GM19395 (cell line): ENCODE measurements around the gene LMCD1.

ENCODE experiments used
- ATAC-seq: cut with Tn5 transposase; IDR thresholded peaks from one replicate; pipeline ENCODE4 v1.9.1; 2021; ENCODE audit warnings: mild to moderate bottlenecking, moderate library complexity; ENCODE audit not compliant: unreplicated experiment

LMCD1 gene

DNA sequence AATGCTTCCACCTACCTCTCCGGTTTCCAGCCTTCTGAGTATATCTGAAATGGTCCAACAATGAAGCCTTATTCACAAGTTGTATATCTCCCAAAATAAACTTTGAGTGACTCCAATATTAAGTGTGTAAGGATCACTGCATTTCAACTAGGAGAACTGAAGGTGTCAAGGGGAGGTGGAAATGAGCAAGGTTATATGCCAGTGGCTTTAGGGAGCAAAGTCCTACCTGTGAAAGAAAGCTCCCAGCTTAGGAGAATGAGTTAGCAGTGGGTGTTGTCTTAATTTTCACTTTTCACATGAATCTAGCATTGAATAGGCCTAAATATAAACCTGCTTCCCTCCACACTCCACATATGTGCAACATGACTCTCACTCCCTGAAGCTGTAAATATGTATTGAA, 29.0 kb downstream of the LMCD1 start:
- no peak for ATAC-seq

DNA sequence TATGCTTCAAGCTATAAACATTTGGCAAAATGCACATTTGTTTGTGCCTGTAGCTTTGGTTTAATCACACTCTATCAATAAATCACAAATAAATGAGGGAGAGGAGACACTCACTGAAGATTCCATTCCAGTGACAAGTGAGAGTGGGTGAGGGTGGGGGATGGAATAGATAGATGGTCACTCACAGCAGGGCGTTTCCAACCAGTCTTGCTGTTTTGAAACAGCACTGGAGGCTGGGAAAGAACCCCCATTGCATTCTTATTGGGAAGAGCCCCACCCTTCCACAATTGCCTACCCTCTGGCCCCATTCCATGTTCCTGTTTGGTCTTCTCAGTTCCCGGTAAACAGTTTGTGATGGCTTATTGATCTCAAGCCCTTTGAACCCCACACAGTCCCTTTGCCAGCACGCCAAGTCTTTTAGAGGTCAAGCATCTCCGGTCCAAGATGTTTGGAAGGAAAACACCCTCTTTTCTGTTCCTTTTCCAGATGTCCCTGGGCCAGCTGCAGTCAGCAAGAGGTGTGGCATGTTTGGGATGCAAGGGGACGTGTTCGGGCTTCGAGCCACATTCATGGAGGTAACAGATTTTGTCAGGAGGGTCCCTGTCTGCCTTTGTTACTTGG, 30.7 kb downstream of the LMCD1 start:
- ATAC-seq, result no peak

DNA sequence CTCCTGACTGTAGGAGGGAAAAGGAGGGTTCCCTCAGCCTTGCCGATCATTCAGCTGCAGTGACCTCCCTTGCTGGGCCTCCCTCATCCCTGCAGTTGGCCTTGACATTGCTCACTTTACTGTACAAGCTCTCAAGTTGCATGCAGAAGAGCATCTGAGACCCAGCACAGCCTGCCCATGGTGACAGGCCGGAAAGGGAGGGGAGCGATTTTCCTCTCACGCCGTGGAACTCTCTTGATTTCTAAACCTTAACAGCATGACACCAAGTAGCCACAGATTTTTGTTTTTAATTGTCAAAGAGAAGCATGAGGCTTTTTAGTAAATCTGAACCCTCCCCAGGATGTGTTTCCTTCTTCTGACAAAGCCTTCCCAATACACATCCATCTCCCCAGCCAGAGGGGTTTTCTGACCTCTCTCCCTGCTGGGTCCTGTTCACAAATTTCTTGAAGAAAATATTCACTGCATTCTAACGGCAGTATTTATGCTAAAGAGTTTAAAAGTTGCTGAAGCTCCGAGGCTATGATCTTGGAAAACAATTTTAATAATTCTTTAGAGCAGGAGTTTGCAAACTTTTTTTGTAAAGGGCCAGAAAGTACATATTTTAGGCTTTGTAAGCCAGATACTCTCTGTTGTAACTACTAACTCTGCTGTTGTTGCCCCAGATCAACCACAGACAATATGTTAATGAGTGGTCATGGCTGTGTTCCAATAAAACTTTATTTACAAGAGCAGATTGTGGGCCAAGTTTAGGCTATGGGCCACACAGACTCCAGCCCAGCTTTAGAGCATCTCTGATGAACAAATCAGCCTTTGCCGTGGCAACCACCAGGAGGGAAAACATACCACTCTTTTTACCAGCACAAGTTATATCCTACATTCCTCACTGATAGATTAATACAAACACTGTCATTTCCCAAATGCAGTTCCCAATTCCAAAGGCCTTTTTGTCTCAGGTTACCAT, 34.8 kb downstream of the LMCD1 start:
- ATAC-seq, result no peak

DNA sequence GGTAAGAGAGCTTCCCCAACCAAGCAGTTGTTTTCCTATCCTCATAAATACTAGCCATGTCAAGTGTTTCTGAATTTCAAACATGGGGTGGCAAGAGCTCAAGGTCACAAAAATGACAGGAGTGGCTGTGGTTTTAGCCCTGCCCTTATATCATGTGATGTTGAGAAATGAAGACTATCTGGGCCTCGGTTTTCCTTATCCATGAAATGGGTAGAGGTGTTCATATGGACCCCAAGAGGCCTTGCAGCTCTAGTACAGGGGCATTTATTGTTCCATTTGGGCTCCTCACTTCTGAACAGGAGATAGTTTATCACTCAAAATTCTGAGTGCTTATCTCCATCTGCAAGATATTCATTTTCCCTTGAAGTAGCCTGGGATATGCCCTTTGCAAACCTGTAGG, 35.8 kb downstream of the LMCD1 start:
- no peak for ATAC-seq

DNA sequence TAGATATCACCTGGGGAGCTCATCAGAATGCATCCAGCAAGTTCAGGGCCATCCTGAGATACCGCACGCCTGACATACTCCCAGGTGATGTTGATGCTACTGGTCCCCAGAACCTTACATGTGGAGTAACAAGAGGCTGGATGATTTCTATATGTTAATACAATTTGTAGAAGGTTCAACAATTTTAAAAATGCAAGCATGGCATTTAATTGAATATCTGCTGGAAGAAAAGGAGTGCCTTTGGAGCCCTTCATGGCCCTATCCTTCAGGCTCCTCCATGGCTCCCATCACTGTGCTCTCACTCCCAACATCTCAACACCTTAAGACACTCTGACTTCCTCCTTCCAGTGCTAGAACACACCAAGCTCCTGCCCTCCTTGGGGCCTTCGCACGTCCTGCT, 36.6 kb downstream of the LMCD1 start:
- no peak for ATAC-seq

DNA sequence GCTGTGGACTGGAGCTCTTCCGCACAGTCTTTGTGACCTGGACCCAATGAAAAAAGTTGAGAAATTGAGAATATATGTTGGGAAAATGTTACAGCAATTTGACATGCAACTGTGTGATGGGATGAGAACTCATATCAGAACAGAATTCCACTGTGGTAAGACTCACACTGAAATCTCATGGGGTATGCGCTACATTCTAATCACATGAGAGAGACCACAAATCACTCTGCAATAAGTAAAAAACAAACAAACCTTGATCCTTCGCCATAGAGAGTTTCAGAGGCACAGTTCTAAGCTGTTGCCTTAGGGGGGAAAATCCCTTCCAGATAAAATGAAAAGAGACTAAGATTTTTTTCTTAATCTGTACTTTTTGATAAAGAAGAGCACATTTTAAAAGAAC, 37.3 kb downstream of the LMCD1 start:
- no peak for ATAC-seq

DNA sequence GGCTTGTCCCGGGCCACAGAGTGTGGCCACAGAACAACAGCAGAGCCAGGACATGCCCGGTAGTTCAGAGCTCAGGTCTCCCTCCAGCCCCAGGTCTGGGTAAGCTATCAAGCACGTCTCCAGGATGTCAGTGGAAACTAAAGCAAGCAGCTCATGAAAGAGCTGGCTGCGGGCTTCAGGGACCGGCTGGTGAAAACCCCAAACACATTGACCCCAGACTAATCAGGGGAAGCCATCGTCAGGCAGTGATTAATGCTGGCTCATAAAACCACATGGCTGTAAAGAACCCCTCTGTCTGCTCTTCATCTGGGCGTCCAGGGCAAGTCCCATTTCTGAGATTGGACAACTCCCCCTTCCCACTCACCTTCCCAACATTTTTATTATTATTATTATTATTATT, 37.8 kb downstream of the LMCD1 start:
- ATAC-seq, result no peak

DNA sequence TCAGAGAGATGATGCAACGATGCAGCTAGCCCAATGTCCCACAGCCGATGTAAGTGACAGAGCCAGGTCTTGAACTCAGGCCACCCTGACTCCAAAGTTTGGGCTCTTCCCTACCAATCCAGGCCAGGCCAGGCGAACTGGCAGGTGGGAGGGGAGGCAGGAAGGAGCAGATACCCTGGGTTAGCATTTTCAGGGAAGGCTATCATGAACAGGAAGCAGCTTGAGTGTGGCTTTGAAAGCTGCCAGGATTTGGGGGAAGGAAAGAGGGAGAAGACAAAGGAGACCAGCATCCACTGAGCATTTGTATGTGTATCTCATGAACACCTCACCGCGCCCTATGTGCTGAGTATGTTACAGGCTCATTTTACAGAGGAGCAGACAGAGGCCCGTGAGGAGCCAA, 38.8 kb downstream of the LMCD1 start:
- ATAC-seq, result no peak

DNA sequence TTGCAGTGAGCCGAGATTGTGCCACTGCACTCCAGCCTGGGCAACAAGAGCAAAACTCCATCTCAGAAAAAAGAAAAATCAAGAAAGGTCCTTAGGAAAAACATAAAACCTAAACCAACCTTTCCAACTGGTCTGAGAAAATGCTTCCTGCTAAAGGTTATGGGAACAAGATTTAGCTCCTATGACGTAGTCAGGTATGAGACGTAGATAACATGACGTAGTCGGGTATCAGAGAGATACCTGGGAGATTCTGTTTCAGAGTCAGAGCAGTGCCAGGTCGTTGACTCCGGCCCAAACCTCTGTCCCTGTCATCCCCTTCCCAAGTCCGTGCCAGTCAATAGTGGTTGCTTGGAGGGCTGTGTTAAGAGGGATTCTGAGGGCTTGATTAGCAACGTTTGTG, 39.9 kb downstream of the LMCD1 start:
- ATAC-seq, result no peak

DNA sequence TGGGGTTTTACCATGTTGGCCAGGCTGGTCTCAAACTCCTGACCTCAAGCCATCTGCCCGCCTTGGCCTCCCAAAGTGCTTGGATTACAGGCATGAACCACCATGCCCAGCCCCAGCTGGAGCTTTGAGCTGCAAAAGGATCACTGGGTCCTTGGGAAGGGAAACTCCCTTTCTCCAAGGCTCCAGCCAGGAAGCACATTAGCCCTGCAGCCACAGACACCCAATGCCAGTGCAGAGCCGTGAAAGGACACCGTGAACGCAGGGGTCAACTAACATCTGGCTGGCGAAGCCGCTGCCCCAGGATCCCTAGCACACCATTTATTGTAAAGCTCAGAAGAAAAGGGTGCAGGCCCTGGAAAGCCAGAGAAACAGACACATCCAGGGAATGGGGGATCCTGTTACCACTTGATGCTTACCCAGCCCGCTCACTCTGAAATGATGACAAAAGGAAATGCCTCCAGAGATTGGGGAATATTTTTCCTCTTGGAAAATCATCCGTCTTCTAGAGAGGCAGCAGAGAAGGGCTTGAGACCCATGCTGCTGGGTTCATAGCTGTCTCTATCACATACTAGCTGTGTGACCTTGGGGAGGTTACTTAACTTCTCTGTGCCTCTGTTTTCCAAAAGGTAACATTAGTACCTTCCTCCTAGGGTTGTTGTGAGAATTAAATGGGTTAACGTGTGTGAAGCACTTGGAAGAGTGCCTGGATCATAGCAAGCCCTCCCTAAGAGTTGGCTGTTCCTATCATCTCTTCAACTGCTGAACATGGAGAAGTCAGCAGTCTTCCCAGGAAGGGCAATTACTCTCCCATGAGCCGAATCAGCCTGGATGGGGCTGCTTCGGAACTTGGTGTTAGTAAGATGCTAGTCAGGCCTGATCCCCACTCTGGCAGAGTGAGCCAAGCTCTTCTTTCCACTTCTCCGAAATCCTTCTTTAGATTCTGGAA, 40.8 kb downstream of the LMCD1 start:
- no peak for ATAC-seq

DNA sequence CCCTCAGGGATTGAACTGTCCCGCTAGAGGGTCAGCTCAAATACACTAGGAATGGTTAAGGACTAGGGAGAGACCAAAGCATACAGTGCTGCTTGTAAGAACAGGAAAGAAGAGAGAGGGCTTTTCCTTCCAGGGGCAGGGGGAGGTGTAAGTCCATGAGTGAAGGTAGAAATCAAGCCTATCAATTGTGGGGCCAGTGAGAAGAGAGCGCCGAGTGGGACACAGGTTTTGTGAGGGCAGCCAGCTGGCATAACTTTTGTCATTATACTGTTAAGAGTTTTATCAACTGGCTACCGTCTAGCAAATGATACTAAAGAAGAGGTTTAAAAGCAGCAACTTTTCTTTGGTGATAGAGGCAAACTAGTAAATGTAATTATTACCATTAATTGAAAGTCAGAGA, 45.0 kb downstream of the LMCD1 start:
- no peak for ATAC-seq

DNA sequence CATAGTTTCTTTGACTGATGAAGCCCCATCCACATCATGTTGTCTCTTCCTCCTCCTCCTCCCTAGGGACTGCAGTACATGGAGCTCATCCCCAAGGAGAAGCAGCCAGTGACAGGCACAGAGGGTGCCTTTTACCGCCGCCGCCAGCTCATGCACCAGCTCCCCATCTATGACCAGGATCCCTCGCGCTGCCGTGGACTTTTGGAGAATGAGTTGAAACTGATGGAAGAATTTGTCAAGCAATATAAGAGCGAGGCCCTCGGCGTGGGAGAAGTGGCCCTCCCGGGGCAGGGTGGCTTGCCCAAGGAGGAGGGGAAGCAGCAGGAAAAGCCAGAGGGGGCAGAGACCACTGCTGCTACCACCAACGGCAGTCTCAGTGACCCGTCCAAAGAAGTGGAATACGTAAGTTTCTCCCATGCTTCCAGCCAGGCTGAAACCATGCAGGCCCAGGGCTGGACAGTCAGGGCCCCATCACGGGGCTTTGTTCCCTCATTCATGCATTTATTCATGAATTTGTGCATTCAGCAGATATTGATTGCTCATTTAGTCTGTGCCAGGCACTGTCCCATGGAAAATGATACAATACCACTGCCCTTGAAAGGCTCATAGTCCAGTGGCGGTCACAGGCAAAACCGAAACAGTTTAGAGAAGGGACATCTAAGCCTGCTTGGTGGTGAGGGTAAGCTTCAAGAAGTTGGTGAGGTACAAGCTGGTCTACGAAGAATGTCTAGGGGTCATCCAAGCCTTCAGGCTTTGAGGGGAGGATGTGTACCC, 47.1 kb downstream of the LMCD1 start:
- ATAC-seq, result no peak

DNA sequence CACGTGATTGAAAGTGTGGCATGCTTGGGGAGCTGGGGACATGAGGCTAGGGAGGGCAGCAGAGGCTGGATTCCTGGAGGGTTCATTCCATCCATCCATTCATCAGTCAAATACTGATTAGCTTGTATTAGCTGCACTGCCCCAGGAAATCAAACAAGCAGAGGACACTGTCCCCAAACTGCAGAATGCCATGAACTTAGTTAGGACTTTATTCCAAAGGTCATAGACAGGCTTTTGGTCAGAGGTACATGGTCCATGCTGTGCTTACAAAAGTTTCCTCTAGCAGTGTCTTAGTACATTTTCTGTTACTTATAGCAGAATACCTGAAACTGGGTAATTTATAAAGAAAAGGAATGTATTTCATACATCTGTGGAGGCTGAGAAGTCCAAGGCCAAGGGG, 47.7 kb downstream of the LMCD1 start:
- no peak for ATAC-seq

DNA sequence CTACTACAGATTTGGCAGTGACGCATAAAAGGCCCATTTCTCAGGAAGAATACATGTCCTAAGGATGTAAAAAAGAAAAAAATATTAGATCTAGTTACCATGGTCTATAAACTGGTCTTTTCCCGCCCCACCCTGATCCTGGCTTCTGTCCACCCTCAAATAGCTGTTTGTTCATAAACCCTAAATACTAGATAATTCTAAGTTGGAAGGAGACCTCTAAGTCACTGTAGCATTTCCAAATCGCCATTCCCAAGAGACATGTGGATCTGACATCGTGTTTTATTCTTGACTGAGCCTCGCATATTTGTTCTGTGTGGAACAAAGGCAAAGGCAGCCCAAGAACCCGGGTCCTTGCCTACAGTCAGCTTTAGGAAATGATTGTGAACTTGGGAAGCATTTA, 49.0 kb downstream of the LMCD1 start:
- no peak for ATAC-seq

DNA sequence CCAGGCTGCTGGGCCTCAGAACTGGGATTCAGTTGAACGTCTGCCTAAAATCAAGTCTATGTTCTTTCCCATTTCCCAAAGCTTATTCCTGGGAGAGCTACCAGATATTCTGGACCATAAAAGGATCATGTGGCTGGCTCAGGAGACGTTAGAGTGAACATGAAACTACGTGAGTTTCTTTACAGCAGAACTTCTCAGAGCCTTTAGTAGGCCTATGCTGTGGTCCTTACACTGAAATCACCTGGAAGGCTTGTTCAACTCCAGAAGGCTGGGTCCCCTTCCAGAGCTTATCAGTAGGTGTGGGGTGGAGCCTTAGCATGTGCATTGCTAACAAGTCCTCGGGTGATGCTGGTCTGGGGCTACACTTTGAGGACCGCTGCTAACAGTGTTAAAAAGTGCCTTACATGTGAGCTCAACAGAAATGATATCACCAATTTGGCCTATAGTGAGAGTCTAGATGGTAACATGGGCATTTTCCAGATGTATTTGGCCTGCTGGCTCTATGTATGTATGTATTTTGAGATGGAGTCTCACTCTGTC, 50.7 kb downstream of the LMCD1 start:
- ATAC-seq, result no peak

DNA sequence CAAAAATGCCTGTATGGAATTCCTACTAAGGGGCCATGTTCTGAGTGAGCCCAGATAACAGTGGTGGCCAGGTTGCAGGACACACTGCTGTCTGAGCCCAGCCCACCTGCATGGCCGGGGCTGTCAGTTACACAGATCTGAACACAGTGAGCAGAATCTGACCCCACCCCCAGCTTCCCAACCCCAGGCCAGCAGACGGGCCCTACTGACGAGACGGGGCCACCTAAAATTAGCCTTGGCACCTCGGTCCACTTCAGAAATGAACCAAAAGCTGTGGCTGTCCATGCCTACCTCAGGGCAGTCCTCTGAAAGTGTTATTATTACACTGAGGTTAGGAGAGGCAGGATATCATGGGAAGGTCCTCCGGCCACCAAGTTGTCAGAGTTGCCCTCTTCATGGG, 51.8 kb downstream of the LMCD1 start:
- no peak for ATAC-seq

DNA sequence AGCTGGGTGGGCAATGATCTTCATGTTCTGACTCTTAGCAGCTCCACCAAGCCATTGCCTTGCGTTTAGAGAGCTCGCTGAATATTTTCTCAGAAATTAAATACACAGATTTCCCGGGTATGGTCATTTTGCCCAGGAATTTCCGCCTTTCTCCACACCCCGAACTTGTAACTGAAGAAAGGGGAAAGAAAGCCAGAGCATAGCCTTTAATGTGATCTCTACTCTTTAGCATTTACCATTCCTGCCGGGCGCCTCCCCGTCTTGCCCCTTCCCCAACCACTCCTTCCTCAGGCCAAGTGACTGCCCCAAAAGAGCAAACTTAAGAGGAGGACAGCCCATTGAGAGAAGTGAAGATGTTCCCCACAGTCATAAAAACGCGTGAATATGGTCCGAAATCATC, 53.1 kb downstream of the LMCD1 start:
- no peak for ATAC-seq

DNA sequence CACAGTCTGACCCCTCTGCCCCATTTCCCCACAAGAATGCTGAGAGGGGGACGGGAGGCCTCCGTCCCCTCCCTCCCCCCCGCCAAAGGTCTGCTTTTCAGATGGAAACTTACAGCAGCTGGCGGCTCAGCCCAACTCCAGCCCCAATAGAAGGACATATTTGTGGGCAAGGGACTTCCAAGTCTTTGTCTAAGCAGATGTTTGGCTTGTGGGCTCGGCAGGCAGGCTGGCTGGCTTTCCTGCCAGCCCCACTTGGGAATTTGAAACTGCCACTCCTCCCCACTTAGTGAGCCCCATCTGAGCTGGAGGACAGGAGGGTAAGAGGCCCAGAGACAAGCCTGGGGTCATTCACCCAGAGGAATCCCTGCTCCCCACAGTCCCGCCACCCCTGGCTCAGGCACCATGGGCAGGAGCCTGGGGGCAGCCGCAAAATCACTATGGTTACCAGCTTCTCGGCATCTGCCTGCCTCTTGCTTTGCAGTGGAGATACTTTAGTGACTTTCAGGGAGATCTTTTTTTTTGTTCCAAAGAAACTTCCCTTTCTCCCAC, 53.6 kb downstream of the LMCD1 start:
- no peak for ATAC-seq

DNA sequence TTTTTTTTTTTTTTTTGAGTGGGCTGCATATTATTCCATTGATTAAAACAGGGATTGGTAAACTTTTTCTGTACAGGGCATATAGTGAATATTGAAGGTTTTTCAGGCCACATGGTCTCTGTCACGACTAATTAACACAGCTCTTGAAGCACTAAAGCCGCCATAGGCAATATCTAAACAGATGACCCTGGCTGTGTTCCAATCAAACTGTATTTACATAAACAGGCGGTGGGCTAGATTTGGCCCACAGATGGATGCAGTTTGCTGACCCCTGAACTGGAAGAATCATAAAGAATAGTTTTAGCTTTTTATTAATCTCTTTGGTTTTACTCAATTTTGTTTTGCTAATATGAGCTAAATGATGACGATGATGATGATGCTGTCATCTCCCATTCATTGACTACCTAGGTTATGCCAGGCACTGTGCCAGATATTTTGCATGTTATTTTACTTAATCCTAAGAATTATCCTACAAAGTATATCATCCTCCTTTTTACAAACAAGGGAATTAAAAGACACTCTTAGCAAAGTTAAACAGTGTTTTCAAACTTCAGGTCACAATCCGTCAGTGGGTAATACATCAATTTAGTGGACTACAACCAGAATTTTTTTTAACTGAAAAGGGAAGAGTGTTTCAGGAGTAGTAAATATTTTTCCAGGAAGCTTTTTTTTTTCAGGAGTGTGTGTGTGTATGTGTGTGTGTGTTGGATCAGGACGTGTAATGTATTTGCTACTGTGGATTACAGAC, 54.3 kb downstream of the LMCD1 start:
- no peak for ATAC-seq
